Breast epithelium (tissue), 4 donors: ENCODE results near the gene SCNM1. TPM values are rescaled to one million over a fixed set of nuclear protein-coding genes. Genes with fewer than 3 reads are reported as not detected.
A peak's percentile ranks its signal among the peaks of the same experiment; 100 is the strongest.

Experiments
- DNase-seq, 2 donors: peaks; one replicate each; pipeline ENCODE4 v3.0.0-alpha.2; 2019; ENCODE audit warnings: low spot score in 2 of 2
- H3K27ac ChIP-seq, 2 donors: fragments of 200-600 bp; sonication (generic) in 1 of 2; one replicate each; pipeline ENCODE4 v1.5.1; 2016 to 2019; ENCODE audit warnings: mild to moderate bottlenecking in 1 of 2
- H3K27me3 ChIP-seq, 2 donors: fragments of 200-600 bp; sonication (generic) in 1 of 2; one replicate each; pipeline versions ENCODE4 v1.5.1 to v1.6.0; 2017 to 2019; ENCODE audit warnings: control low read depth in 1 of 2, mild to moderate bottlenecking in 1 of 2
- H3K36me3 ChIP-seq: fragments of 200-600 bp; one replicate; pipeline ENCODE4 v1.5.1; 2019
- H3K4me1 ChIP-seq, 2 donors: fragments of 200-600 bp; sonication (generic); one replicate each; pipeline ENCODE4 v1.5.1; 2016 to 2019; ENCODE audit warnings: control low read depth in 1 of 2
- H3K4me3 ChIP-seq, 3 donors: fragments of 200-600 bp; sonication (generic); 1 replicate in 2 of 3; 2 replicates in 1 of 3; pipeline ENCODE4 v1.5.1; 2016 to 2019; ENCODE audit warnings: mild to moderate bottlenecking in 3 of 3, moderate library complexity in 2 of 3
- H3K9me3 ChIP-seq, 2 donors: fragments of 200-600 bp; sonication (generic) in 1 of 2; one replicate each; pipeline ENCODE4 v1.5.1; 2016 to 2019; ENCODE audit warnings: control low read depth in 1 of 2
- CTCF ChIP-seq, 3 donors: fragments of 450-650 bp; IDR thresholded peaks; one replicate each; pipeline ENCODE4 v1.5.1; 2016 to 2017; ENCODE audit warnings: antibody characterized with exemption in 3 of 3, mild to moderate bottlenecking in 3 of 3, moderate library complexity in 3 of 3
- POLR2A ChIP-seq: fragments of 450-650 bp; IDR thresholded peaks from one replicate; pipeline ENCODE4 v1.6.1; 2016; ENCODE audit warnings: antibody characterized with exemption, mild to moderate bottlenecking, moderate library complexity
- POLR2AphosphoS5 ChIP-seq, 3 donors: sonication (generic); formaldehyde crosslinking; IDR thresholded peaks; one replicate each; pipeline ENCODE4 v1.6.1; 2017; ENCODE audit warnings: antibody characterized with exemption in 3 of 3
- intact Hi-C: fragments of 100-400 bp; cut with DNase I; formaldehyde crosslinking; loops from one replicate; pipeline ENCODE4 v1.15.1; 2023; ENCODE audit warnings: low total_unique reads
- total RNA-seq, 3 donors: library from RNA; depleted of rRNA; stranded (reverse); fragments of >200 nt; gene quantifications; one replicate each; pipeline ENCODE4 v1.1.0, GENCODE V29; 2016

Gene SCNM1
- total RNA-seq, 3 donors from 2014 or later: 14.9 to 23.8 (median 23.6) TPM

GRCh38 chr1:151146412-151147131, 19.4 kb upstream of the SCNM1 start, which contains the start of gene SEMA6C:
Gene SEMA6C, minus strand, starts transcription at chr1:151146631. Its CDS starts 4,010 bp downstream, at chr1:151142621.
- Histone ChIP-seq H3K36me3 (no peaks in the 10 kb centered on the region), H3K27me3 (no peaks in the 10 kb centered on the region), H3K9me3 (no peaks in the 10 kb centered on the region), H3K4me1 (peaks cover 0 to 5% of the 10 kb centered on the region in 2 donors), H3K4me3 (peak within 1 kb of the TSS; percentile 77 to 91 (median 83)), H3K27ac (peak within 1 kb of the TSS; percentile 81 to 84)
- intact Hi-C loops: no loop called here
- TF ChIP-seq POLR2A: peak; percentile 59
- TF ChIP-seq CTCF (IDR thresholded peaks at IDR 0.05): no peak
- TF ChIP-seq POLR2AphosphoS5 (IDR thresholded peaks at IDR 0.05): peak in 2 of 3 donors; percentile 68 to 75
- DNase-seq: peak; percentile 87 to 91

- TF ChIP-seq POLR2A (no peak), POLR2AphosphoS5 (IDR thresholded peaks at IDR 0.05) (no peak), CTCF (IDR thresholded peaks at IDR 0.05) (no peak)
- H3K27ac ChIP-seq: peak overlapping the region; percentile 81 to 84
- no peaks in the 10 kb centered on the region for H3K36me3 ChIP-seq
- intact Hi-C loops: no loop called here
- H3K4me1 ChIP-seq: peaks cover 0 to 5% of the 10 kb centered on the region in 2 donors
- H3K27me3 ChIP-seq: no peaks in the 10 kb centered on the region
- peak overlapping the region; percentile 77 to 91 (median 83) for H3K4me3 ChIP-seq
- H3K9me3 ChIP-seq: no peaks in the 10 kb centered on the region
- DNase-seq: no peak
Measured at GRCh38 chr1:151147132-151147503, 18.8 kb upstream of the SCNM1 start.

GRCh38 chr1:151147665-151148064, 18.3 kb upstream of the SCNM1 start:
- H3K36me3 ChIP-seq: no peaks in the 10 kb centered on the region
- H3K4me1 ChIP-seq: peaks cover 0 to 5% of the 10 kb centered on the region in 2 donors
- H3K27ac ChIP-seq: peak overlapping the region; percentile 81 to 84
- no peak for DNase-seq
- H3K27me3 ChIP-seq: no peaks in the 10 kb centered on the region
- H3K9me3 ChIP-seq: no peaks in the 10 kb centered on the region
- no peak overlapping the region for H3K4me3 ChIP-seq
- intact Hi-C loops: no loop called here
- TF ChIP-seq POLR2A (no peak), CTCF (IDR thresholded peaks at IDR 0.05) (no peak), POLR2AphosphoS5 (IDR thresholded peaks at IDR 0.05) (no peak)

- no peaks in the 10 kb centered on the region for H3K9me3 ChIP-seq
- H3K27ac ChIP-seq: no peak within 1 kb of the TSS
- peak within 1 kb of the TSS; percentile 21 to 43 (median 35) for H3K4me3 ChIP-seq
- no peak for DNase-seq
- no peaks in the 10 kb centered on the region for H3K27me3 ChIP-seq
- TF ChIP-seq CTCF (IDR thresholded peaks at IDR 0.05): no peak
- TF ChIP-seq POLR2A: no peak
- no peak for TF ChIP-seq POLR2AphosphoS5 (IDR thresholded peaks at IDR 0.05)
- intact Hi-C loops: no loop called here
- H3K4me1 ChIP-seq: no peaks in the 10 kb centered on the region
- H3K36me3 ChIP-seq: no peaks in the 10 kb centered on the region
Measured at GRCh38 chr1:151156515-151156819, 9.5 kb upstream of the SCNM1 start, which contains the start of gene TNFAIP8L2. Gene TNFAIP8L2, plus strand, starts transcription at chr1:151156649. Its CDS starts 2,049 bp downstream, at chr1:151158698.

- Histone ChIP-seq H3K27ac (no peak overlapping the region), H3K4me1 (no peaks in the 10 kb centered on the region), H3K27me3 (no peaks in the 10 kb centered on the region), H3K36me3 (no peaks in the 10 kb centered on the region), H3K4me3 (peak overlapping the region; percentile 21 to 43 (median 35)), H3K9me3 (no peaks in the 10 kb centered on the region)
- no peak for DNase-seq
- TF ChIP-seq POLR2AphosphoS5 (IDR thresholded peaks at IDR 0.05) (no peak), POLR2A (no peak), CTCF (IDR thresholded peaks at IDR 0.05) (no peak)
- intact Hi-C loops: no loop called here
Measured at GRCh38 chr1:151157067-151157531, 8.8 kb upstream of the SCNM1 start.
